ENCODE results near the gene ARHGAP18. TPM values are rescaled to one million over a fixed set of nuclear protein-coding genes. Genes with fewer than 3 reads are reported as not detected.

Gene ARHGAP18
- total RNA-seq, 1 donor from 2014 or later = 60.8 TPM

DNA sequence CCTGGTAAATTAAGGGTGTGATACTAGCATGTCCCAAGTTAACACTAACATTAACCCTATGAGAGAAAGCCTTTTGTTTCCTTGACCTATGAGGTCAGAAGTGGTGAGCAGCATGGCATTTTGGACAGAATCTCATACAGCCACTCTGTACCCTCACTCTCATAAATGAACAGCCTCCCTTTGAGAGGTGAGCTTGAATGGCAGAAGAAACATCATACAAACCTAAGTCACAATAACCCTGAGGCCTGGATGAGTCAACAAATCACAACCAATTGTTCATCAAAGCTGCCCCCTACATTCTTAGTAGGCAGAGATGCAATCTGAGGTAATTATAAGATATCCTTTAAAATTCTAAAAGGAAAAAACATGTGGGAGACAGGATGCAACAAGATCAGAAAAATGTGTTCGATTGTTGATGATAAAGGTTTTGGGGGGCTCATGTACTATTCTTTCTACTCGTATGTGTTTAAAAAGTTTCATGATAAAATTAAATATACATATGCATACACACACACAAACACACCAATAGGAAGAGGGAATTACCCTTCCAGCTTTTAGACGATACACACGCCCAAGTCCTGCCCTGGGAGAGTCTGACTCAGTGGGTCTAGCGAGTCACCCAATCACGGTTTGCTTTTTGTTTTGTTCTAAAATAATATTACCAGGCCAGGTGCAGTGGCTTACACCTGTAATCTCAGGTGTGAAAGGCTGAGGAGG lies 117.3 kb downstream of the ARHGAP18 start:
- no peaks in the 10 kb centered on the region for H3K9me3 ChIP-seq
- H3K36me3 ChIP-seq = peaks cover 16% of the 10 kb centered on the region
- no peaks in the 10 kb centered on the region for H3K27me3 ChIP-seq
- no peak overlapping the region for H3K27ac ChIP-seq
- ATAC-seq (no peak), DNase-seq (no peak)
- no peaks in the 10 kb centered on the region for H3K4me1 ChIP-seq
- TF ChIP-seq, protein P1, sequence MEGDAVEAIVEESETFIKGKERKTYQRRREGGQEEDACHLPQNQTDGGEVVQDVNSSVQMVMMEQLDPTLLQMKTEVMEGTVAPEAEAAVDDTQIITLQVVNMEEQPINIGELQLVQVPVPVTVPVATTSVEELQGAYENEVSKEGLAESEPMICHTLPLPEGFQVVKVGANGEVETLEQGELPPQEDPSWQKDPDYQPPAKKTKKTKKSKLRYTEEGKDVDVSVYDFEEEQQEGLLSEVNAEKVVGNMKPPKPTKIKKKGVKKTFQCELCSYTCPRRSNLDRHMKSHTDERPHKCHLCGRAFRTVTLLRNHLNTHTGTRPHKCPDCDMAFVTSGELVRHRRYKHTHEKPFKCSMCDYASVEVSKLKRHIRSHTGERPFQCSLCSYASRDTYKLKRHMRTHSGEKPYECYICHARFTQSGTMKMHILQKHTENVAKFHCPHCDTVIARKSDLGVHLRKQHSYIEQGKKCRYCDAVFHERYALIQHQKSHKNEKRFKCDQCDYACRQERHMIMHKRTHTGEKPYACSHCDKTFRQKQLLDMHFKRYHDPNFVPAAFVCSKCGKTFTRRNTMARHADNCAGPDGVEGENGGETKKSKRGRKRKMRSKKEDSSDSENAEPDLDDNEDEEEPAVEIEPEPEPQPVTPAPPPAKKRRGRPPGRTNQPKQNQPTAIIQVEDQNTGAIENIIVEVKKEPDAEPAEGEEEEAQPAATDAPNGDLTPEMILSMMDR (IDR thresholded peaks at IDR 0.05) = no peak
- no peak overlapping the region for H3K4me3 ChIP-seq
- intact Hi-C loops (cut with DNase I) = no loop called here

- ATAC-seq = no peak
- intact Hi-C loops (cut with DNase I) = no loop called here
- TF ChIP-seq, protein P1 (IDR thresholded peaks at IDR 0.05) = no peak
- H3K4me1 ChIP-seq = no peaks in the 10 kb centered on the region
- H3K4me3 ChIP-seq = no peak overlapping the region
- H3K36me3 ChIP-seq = peaks cover 16% of the 10 kb centered on the region
- DNase-seq = no peak
- no peaks in the 10 kb centered on the region for H3K27me3 ChIP-seq
- H3K27ac ChIP-seq = no peak overlapping the region
- H3K9me3 ChIP-seq = no peaks in the 10 kb centered on the region
Observed at GRCh38 chr6:129590408-129591022, 119.5 kb downstream of the ARHGAP18 start.

DNA sequence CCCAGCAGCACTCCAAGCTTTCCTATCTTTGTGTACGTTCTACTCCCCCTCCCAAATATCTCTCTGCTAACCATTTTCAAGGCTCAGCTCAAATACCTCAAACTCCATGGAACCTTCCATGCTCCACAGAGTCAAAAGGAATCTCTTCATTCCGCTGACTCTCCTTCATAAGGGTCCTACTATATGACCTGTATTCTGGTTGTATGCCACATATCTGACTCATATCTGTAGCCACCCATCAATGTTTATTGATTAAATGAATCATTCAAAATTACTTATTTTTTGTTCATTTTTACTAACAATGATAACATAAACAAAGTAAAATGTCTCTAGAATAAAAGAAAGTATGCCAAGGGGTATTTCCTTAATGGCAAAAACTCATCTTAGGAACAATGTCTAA lies 123.2 kb downstream of the ARHGAP18 start:
- DNase-seq (no peak), ATAC-seq (no peak)
- H3K27ac ChIP-seq = no peak overlapping the region
- H3K27me3 ChIP-seq = no peaks in the 10 kb centered on the region
- TF ChIP-seq, protein P1 (IDR thresholded peaks at IDR 0.05) = no peak
- no peaks in the 10 kb centered on the region for H3K36me3 ChIP-seq
- H3K9me3 ChIP-seq = no peaks in the 10 kb centered on the region
- H3K4me1 ChIP-seq = no peaks in the 10 kb centered on the region
- no peak overlapping the region for H3K4me3 ChIP-seq
- intact Hi-C loops (cut with DNase I) = no loop called here

DNA sequence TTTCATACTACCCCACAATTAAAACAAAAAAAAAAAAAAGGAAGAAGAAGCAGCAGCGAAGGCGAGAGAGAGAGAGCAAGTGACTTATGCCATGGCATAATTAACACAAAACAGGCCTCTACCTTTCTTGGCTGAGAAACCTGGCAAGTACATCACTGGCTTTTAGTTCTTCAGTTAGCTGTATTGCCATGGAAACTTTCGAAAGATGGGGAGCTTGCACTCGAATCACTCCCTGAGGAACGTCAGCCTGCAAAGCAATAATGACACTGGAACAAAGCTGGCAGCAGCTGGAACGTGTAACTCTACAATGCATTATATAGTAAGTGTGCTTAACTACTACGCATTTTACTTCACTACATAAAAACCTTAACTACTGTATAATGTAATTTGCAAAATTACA lies 126.1 kb downstream of the ARHGAP18 start:
- H3K4me3 ChIP-seq = no peak overlapping the region
- DNase-seq (no peak), ATAC-seq (no peak)
- no peaks in the 10 kb centered on the region for H3K27me3 ChIP-seq
- H3K4me1 ChIP-seq = no peaks in the 10 kb centered on the region
- no peak overlapping the region for H3K27ac ChIP-seq
- TF ChIP-seq, protein P1 (IDR thresholded peaks at IDR 0.05) = no peak
- H3K36me3 ChIP-seq = peaks cover 5% of the 10 kb centered on the region
- no peaks in the 10 kb centered on the region for H3K9me3 ChIP-seq
- intact Hi-C loops (cut with DNase I) = no loop called here

- Histone ChIP-seq H3K36me3 (peaks cover 15% of the 10 kb centered on the region), H3K27me3 (no peaks in the 10 kb centered on the region), H3K4me1 (no peaks in the 10 kb centered on the region), H3K27ac (no peak overlapping the region), H3K9me3 (no peaks in the 10 kb centered on the region), H3K4me3 (no peak overlapping the region)
- DNase-seq (no peak), ATAC-seq (no peak)
- intact Hi-C loops (cut with DNase I) = no loop called here
- TF ChIP-seq, protein P1 (IDR thresholded peaks at IDR 0.05) = no peak
Observed at GRCh38 chr6:129578315-129578714, 131.7 kb downstream of the ARHGAP18 start.
